Prostate gland (tissue), 2 donors: ENCODE data around the gene RRAS2.

ENCODE experiments used
- CTCF ChIP-seq, 4 experiments: fragments of 200-600 bp in 2 of 4; fragments of 450-650 bp in 2 of 4; sonication (generic) in 2 of 4; IDR thresholded peaks; 1 replicate in 3 of 4; 2 replicates in 1 of 4; pipeline ENCODE4 v1.5.1; 2016 to 2019; ENCODE audit warnings: antibody characterized with exemption in 4 of 4, mild to moderate bottlenecking in 2 of 4, moderate library complexity in 2 of 4
- POLR2A ChIP-seq: fragments of 450-650 bp; IDR thresholded peaks from one replicate; pipeline ENCODE4 v1.6.1; 2016; ENCODE audit warnings: antibody characterized with exemption, mild to moderate bottlenecking
- POLR2AphosphoS5 ChIP-seq: sonication (generic); formaldehyde crosslinking; IDR thresholded peaks from one replicate; pipeline ENCODE4 v1.6.1; 2017; ENCODE audit warnings: antibody characterized with exemption

- TF ChIP-seq CTCF (IDR thresholded peaks at IDR 0.05) (no peak), POLR2A (no peak), POLR2AphosphoS5 (no peak)
These were observed 8.8 kb downstream of the RRAS2 start for GRCh38 chr11:14350215-14350614.
